SJCRH30 (cell line): Measurements from ENCODE around the gene CPM. TPM values are rescaled to one million over a fixed set of nuclear protein-coding genes. Genes with fewer than 3 reads are reported as not detected.

Experiments used
- DNase-seq, 2 experiments: peaks; one replicate each; pipeline ENCODE4 v3.0.0-alpha.2; 2015 to 2020
- H3K27ac ChIP-seq: fragments of 250-450 bp; sonication (Bioruptor Pico); 2 replicates; pipeline ENCODE4 v1.5.1; 2020; ENCODE audit warnings: mild to moderate bottlenecking, moderate library complexity
- H3K27me3 ChIP-seq: fragments of 250-450 bp; sonication (Bioruptor Pico); 2 replicates; pipeline ENCODE4 v1.5.1; 2020; ENCODE audit warnings: mild to moderate bottlenecking, moderate library complexity
- H3K36me3 ChIP-seq: fragments of 250-450 bp; sonication (Bioruptor Pico); 2 replicates; pipeline ENCODE4 v1.5.1; 2020; ENCODE audit warnings: mild to moderate bottlenecking, moderate library complexity
- H3K4me1 ChIP-seq: fragments of 250-450 bp; sonication (Bioruptor Pico); 2 replicates; pipeline ENCODE4 v1.5.1; 2020; ENCODE audit warnings: mild to moderate bottlenecking, moderate library complexity
- H3K4me3 ChIP-seq: fragments of 250-450 bp; sonication (Bioruptor Pico); 2 replicates; pipeline ENCODE4 v1.5.1; 2020; ENCODE audit warnings: mild to moderate bottlenecking, moderate library complexity
- H3K9me3 ChIP-seq: fragments of 250-450 bp; sonication (Bioruptor Pico); replicated peaks from 2 replicates; pipeline ENCODE4 v1.5.1; 2020; ENCODE audit warnings: mild to moderate bottlenecking, moderate library complexity
- total RNA-seq: library from RNA; depleted of rRNA; stranded (reverse); fragments of >200 nt; shearing (Covaris generic); gene quantifications from 2 replicates; pipeline ENCODE4 v1.2.3, GENCODE V29; 2014

The CPM gene
- total RNA-seq, 1 experiment from 2014 or later: 1.2 TPM

DNA sequence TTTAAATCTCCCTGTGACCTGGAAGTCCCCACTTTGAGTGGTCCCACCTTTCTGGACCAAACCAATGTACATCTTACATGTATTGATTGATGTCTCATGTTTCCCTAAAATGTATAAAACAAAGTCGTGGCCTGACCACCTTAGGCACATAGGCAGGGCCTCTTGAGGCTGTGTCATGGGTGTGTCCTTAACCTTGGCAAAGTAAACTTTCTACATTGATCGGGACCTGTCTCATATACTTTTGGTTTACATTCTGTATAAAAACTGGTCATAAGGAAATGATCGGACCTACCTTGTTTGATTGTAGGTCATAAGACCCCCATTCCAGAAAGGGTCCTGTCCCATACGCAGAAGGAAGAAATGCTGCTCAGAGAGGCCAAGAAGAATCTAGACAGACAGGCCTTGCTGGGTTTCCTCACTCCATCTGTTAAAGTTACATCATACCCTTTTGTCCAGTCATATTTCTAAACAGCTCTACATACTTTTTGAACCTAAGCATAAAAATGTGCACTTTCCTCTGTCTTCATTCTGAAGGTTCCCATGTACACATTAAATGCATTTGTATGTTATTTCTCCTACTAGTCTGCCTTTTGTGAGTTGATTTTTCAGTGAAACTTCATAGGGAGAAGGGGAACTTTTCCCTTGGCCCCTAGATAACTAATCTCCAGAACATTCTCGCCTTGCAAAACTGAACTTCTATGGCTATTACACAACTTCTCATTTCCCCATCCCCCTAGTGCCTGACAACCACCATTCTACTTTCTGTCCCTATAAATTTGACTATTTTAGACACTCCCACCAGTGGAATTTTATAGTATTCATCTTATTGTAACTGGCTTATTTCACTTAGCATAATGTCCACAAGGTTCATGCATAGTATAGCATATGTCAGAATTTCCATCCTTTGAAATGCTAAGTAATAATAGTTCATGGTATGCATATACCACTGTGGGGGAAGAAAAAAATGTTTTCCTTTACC lies 30.2 kb upstream of the CPM start:
- Histone ChIP-seq H3K9me3 (no peaks in the 10 kb centered on the region), H3K36me3 (no peaks in the 10 kb centered on the region), H3K27me3 (no peaks in the 10 kb centered on the region), H3K27ac (no peak overlapping the region), H3K4me1 (no peaks in the 10 kb centered on the region), H3K4me3 (no peak overlapping the region)
- DNase-seq: no peak

GRCh38 chr12:68959891-68960464 lies 27.0 kb upstream of the CPM start:
- Histone ChIP-seq H3K4me1 (no peaks in the 10 kb centered on the region), H3K9me3 (no peaks in the 10 kb centered on the region), H3K36me3 (no peaks in the 10 kb centered on the region), H3K4me3 (no peak overlapping the region), H3K27me3 (no peaks in the 10 kb centered on the region), H3K27ac (no peak overlapping the region)
- no peak for DNase-seq

DNA sequence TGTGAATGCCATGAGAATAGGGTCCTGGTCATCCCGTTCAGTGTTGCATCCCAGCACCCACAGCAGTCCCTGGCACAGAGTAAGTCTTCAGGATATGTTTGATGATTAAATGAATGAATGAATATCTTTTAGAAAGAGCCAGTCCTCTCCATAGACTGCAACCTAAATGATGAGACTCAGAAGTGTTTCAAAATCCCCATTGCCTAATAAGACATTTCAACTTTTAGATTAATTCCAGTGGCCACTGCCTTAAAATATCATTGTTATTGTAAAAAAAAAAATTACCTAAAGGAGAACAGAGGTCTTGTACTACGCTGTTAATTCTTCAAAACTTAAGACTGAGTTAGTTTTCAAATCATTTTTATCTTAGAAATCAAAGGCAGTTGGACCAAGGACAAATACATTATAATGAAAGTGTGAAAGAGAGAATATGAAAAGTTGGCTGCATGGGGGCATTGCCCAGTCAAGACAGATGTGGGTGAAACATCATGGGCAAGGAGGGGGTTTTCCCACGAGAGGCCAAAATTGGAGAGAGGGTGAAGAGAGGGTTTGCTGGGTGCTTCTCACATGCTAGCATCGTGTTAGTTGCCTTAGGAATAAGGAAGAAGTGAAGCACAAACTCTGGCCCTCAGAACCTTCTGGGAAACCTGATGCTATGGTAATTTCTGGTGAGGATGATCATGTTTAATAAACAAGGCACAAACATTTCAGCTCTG lies 26.3 kb upstream of the CPM start:
- Histone ChIP-seq H3K27ac (no peak overlapping the region), H3K36me3 (no peaks in the 10 kb centered on the region), H3K4me1 (no peaks in the 10 kb centered on the region), H3K4me3 (no peak overlapping the region), H3K27me3 (no peaks in the 10 kb centered on the region), H3K9me3 (no peaks in the 10 kb centered on the region)
- no peak for DNase-seq

DNA sequence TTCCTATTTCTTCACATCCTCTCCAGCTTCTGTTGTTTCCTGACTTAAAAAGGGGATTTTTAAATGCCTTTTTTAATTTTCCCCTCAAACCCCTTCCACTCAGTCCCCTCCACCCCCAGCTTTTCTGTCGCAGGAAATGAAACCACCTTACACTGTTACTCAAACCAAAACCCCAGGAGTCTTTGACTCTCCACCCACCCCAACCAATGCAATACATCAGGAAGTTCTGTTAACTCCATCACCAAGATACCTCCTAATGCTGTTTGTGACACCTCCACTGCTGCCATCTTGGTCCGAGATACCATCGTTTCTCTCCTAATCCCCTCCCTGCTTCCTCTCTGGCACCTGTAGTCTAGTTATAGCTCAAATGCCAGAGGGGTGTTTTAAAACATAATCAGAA lies 25.4 kb upstream of the CPM start:
- Histone ChIP-seq H3K9me3 (no peaks in the 10 kb centered on the region), H3K27ac (no peak overlapping the region), H3K4me3 (no peak overlapping the region), H3K27me3 (no peaks in the 10 kb centered on the region), H3K4me1 (no peaks in the 10 kb centered on the region), H3K36me3 (no peaks in the 10 kb centered on the region)
- DNase-seq: no peak

GRCh38 chr12:68957273-68957672 lies 24.3 kb upstream of the CPM start:
- Histone ChIP-seq H3K4me1 (no peaks in the 10 kb centered on the region), H3K36me3 (no peaks in the 10 kb centered on the region), H3K4me3 (no peak overlapping the region), H3K9me3 (no peaks in the 10 kb centered on the region), H3K27ac (no peak overlapping the region), H3K27me3 (no peaks in the 10 kb centered on the region)
- no peak for DNase-seq

DNA sequence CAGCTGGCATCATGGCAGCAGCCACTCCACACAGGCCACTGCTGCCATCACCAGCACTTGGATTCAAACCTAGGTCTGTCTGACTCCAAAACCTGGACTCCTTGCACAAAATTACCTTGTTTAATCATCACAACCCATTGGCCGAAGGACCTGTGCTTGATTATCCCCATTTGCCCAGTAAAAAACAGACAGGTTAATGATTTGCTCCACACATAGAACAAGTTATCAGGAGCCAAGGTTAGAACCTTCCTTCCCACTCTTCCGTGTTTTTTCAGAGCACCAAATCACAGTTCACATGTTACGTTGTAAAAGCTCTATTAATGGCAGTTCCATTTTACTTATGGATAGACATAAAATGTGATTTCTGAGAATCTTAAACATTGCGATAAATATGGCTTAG lies 23.5 kb upstream of the CPM start:
- H3K27ac ChIP-seq: no peak overlapping the region
- no peaks in the 10 kb centered on the region for H3K36me3 ChIP-seq
- no peaks in the 10 kb centered on the region for H3K27me3 ChIP-seq
- DNase-seq: no peak
- H3K4me1 ChIP-seq: no peaks in the 10 kb centered on the region
- H3K9me3 ChIP-seq: no peaks in the 10 kb centered on the region
- H3K4me3 ChIP-seq: no peak overlapping the region

DNA sequence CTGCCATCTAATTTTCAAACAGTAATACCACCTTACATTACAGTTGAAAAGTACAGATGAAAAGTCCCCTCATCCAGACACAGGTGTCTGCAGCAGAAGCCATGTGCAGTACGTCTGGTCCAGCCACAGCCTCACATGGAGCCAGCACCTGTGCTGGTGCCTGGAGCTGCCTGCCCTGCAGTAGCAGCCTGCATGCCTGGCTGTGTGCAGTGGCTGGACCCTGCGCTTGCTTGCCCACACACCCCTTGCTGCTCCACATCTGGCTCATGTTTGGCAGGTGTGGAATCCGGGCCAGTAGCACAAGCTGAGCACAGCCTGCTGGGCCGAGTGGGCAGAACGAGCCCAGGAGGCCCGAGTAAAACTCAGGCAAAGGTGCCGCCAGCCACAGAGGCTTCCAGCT lies 21.8 kb upstream of the CPM start:
- Histone ChIP-seq H3K4me3 (no peak overlapping the region), H3K36me3 (no peaks in the 10 kb centered on the region), H3K4me1 (no peaks in the 10 kb centered on the region), H3K27me3 (no peaks in the 10 kb centered on the region), H3K9me3 (no peaks in the 10 kb centered on the region), H3K27ac (no peak overlapping the region)
- DNase-seq: no peak

DNA sequence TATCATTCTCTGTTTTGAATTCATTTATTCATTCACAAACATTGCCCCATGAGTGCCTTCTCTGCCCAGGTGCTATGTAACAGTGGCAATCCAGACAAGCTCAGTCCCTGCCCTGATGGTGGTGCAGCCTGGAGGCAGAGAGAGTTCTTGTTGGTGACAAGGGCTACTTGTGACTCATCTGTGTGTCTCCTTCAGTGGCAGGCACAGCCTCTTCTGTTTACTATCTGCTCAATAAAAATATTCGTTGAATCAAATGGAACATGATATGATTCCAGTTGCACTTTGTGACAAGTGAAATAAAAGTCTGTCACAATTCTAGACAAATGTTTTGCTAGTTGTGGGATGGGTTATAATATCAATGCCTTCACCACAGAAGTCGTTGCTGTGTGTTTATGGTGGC lies 20.6 kb upstream of the CPM start:
- no peaks in the 10 kb centered on the region for H3K36me3 ChIP-seq
- H3K4me3 ChIP-seq: no peak overlapping the region
- H3K27me3 ChIP-seq: no peaks in the 10 kb centered on the region
- no peak for DNase-seq
- no peaks in the 10 kb centered on the region for H3K9me3 ChIP-seq
- H3K4me1 ChIP-seq: no peaks in the 10 kb centered on the region
- no peak overlapping the region for H3K27ac ChIP-seq

DNA sequence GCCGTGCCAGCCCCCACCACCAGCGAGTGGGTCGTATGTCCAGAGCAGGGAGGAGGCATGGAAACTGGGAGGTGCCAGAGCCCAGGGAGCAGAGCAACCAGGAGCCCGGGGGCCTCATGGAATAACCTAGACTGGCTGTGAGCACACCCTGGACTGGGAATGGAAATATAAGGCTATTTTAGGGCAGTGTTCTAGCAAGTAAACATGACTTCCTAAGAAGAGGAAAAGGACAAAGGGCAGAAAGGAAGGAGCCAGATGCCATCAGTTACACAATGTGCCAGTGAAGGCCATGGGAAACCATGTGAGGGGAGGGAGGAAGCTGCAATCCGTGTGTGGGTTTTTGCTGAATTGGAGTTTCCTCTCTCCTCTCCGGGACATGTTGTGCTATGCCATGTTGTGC lies 18.7 kb upstream of the CPM start:
- no peak for DNase-seq
- Histone ChIP-seq H3K4me1 (no peaks in the 10 kb centered on the region), H3K36me3 (no peaks in the 10 kb centered on the region), H3K4me3 (no peak overlapping the region), H3K27ac (no peak overlapping the region), H3K9me3 (no peaks in the 10 kb centered on the region), H3K27me3 (no peaks in the 10 kb centered on the region)

DNA sequence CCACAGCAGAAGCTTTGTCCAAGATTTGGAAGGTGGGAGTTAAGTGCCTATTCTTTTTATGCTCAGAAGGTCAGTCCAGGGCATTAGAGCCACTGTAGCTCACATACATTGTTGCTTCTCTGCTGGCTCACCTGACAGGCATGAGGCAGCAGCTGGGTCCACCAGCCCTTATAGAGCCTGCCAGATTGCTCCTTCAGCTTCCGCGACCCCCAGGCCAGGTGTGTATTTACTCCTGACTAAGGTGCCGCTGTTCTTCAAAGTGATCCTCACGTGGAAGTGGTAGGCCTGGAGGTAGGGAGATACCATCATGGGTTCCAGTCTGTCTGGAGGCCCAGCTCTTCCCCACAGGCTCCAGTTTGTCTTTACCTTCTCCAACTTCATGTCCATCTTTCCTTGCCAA lies 17.5 kb upstream of the CPM start:
- Histone ChIP-seq H3K9me3 (no peaks in the 10 kb centered on the region), H3K36me3 (no peaks in the 10 kb centered on the region), H3K27ac (no peak overlapping the region), H3K4me1 (no peaks in the 10 kb centered on the region), H3K4me3 (no peak overlapping the region), H3K27me3 (no peaks in the 10 kb centered on the region)
- DNase-seq: no peak

GRCh38 chr12:68945255-68945654 lies 12.3 kb upstream of the CPM start:
- H3K9me3 ChIP-seq: no peaks in the 10 kb centered on the region
- H3K36me3 ChIP-seq: no peaks in the 10 kb centered on the region
- no peaks in the 10 kb centered on the region for H3K4me1 ChIP-seq
- no peak overlapping the region for H3K4me3 ChIP-seq
- H3K27me3 ChIP-seq: no peaks in the 10 kb centered on the region
- H3K27ac ChIP-seq: no peak overlapping the region
- no peak for DNase-seq

DNA sequence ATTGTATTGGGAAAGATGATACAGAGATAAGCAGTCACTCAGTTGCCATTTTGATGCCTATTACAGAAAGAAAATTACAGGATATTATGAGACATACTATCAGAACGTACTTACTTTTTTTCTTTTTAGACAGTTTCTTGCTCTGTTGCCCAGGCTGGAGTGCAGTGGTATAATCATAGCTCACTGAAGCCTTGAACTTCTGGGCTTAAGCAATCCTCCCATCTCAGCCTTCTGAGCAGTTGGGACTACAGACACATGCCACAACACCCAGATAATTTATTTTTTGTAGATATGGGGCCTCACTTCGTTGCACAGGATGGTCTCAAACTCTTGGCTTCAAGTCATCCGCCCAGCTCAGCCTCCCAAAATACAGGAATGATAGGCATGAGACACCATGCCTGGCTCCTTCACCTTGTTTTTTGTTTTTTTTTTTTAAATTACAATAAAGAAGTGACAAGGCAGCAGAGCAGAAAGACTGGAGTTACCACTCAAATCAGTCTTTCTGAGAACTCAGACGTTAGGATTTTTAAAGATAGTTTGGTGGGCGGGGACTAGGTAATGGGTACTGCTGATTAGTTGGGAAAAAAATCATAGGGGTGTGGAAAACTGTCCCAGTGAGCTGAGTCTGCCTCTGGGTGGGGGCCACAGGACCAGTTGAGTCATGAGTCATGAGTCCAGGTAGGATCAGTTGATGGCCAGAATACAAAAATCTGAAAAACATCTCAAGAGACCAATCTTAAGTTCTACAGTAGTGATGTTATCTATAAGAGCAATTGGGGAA lies 11.5 kb upstream of the CPM start:
- Histone ChIP-seq H3K27me3 (no peaks in the 10 kb centered on the region), H3K9me3 (no peaks in the 10 kb centered on the region), H3K4me3 (no peak overlapping the region), H3K4me1 (no peaks in the 10 kb centered on the region), H3K36me3 (no peaks in the 10 kb centered on the region), H3K27ac (no peak overlapping the region)
- no peak for DNase-seq

- H3K4me3 ChIP-seq: no peak overlapping the region
- H3K36me3 ChIP-seq: no peaks in the 10 kb centered on the region
- H3K27ac ChIP-seq: no peak overlapping the region
- no peaks in the 10 kb centered on the region for H3K27me3 ChIP-seq
- no peaks in the 10 kb centered on the region for H3K9me3 ChIP-seq
- H3K4me1 ChIP-seq: no peaks in the 10 kb centered on the region
- no peak for DNase-seq
Measured at GRCh38 chr12:68943848-68944247, 10.9 kb upstream of the CPM start.

DNA sequence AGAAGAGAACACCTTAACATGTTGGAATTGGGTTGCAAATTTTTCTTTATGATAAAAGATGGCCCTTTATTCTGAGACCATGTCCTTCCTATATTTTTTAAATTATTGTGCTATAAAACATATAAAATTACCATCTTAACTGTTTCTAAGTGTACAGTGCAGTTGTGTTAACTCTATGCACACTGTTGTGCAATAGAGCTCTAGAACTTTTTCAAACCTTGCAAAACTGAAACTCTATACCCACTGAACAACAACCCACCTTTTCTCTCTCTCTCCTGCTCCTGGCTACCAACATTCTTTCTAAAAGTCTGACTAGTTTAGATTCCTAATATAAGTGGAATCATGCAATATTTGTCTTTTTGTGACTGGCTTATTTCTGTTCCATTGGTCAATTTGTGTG lies 7.8 kb upstream of the CPM start:
- Histone ChIP-seq H3K9me3 (no peaks in the 10 kb centered on the region), H3K36me3 (no peaks in the 10 kb centered on the region), H3K27me3 (no peaks in the 10 kb centered on the region), H3K4me3 (no peak overlapping the region), H3K4me1 (no peaks in the 10 kb centered on the region), H3K27ac (no peak overlapping the region)
- DNase-seq: no peak

DNA sequence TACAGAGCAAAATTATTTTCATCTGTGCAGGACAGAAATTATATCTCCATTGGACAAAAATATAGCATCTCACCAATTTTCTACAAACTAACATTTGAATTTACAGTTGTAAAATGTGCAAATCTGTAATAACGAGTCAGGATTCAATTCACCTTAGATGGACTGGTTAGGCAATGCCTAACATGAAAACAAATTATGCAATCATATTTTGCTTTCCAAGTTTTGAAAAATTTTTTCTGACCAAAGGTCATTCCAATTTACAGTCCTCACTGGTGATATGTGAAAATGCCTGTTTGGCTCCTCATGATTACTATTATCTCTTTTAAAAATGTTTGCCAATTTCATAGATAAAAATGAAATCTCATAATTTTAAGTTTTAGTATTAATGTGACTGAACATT lies 6.5 kb upstream of the CPM start:
- Histone ChIP-seq H3K4me1 (no peaks in the 10 kb centered on the region), H3K4me3 (no peak overlapping the region), H3K36me3 (no peaks in the 10 kb centered on the region), H3K27me3 (no peaks in the 10 kb centered on the region), H3K27ac (no peak overlapping the region), H3K9me3 (no peaks in the 10 kb centered on the region)
- DNase-seq: no peak
